ENCODE data around the gene PIK3R1.

The PIK3R1 gene

GRCh38 chr5:68191083-68191791 lies 24.3 kb upstream of the PIK3R1 start:
- H3K4me3 ChIP-seq (ENCODE audit: low read length) = no peak overlapping the region

GRCh38 chr5:68192679-68193060 lies 22.9 kb upstream of the PIK3R1 start:
- Histone ChIP-seq H3K27ac (ENCODE audit: low read depth, low read length) (no peak overlapping the region), H3K27me3 (ENCODE audit: control insufficient read depth, low read length) (no peaks in the 10 kb centered on the region), H3K4me2 (ENCODE audit: low read length) (no peak overlapping the region), H3K79me2 (ENCODE audit: control insufficient read depth, low read length) (no peaks in the 10 kb centered on the region), H3K9me2 (replicated peaks; ENCODE audit: control insufficient read depth, low read length) (no peaks in the 10 kb centered on the region), H3K36me3 (ENCODE audit: control insufficient read depth, low read length) (no peaks in the 10 kb centered on the region), H3F3A (ENCODE audit: control insufficient read depth, insufficient read depth) (no peaks in the 10 kb centered on the region), H3K4me3 (ENCODE audit: low read length) (no peak overlapping the region), H3K4me1 (ENCODE audit: control insufficient read depth, low read length) (peaks cover 32% of the 10 kb centered on the region), H4K20me1 (ENCODE audit: control insufficient read depth, insufficient read depth, low read depth, low read length) (no peaks in the 10 kb centered on the region), H3K9me3 (ENCODE audit: control insufficient read depth, insufficient read depth, low read length) (no peaks in the 10 kb centered on the region)
- TF ChIP-seq CTCF (IDR thresholded peaks at IDR 0.05; ENCODE audit: low read depth, low read length, poor library complexity, severe bottlenecking) (no peak), EZH2phosphoT487 (IDR thresholded peaks at IDR 0.05; ENCODE audit: borderline replicate concordance, low read length) (no peak)

More at GRCh38 chr5:68191083-68191791, 24.3 kb upstream of the PIK3R1 start:
- Histone ChIP-seq H3F3A (ENCODE audit: control insufficient read depth, insufficient read depth) (no peaks in the 10 kb centered on the region), H4K20me1 (ENCODE audit: control insufficient read depth, insufficient read depth, low read depth, low read length) (no peaks in the 10 kb centered on the region), H3K27ac (ENCODE audit: low read depth, low read length) (no peak overlapping the region), H3K4me1 (ENCODE audit: control insufficient read depth, low read length) (peaks cover 21% of the 10 kb centered on the region), H3K79me2 (ENCODE audit: control insufficient read depth, low read length) (no peaks in the 10 kb centered on the region), H3K36me3 (ENCODE audit: control insufficient read depth, low read length) (no peaks in the 10 kb centered on the region), H3K4me2 (ENCODE audit: low read length) (no peak overlapping the region), H3K9me2 (replicated peaks; ENCODE audit: control insufficient read depth, low read length) (no peaks in the 10 kb centered on the region), H3K9me3 (ENCODE audit: control insufficient read depth, insufficient read depth, low read length) (no peaks in the 10 kb centered on the region), H3K27me3 (ENCODE audit: control insufficient read depth, low read length) (no peaks in the 10 kb centered on the region)
- no peak for TF ChIP-seq EZH2phosphoT487 (IDR thresholded peaks at IDR 0.05; ENCODE audit: borderline replicate concordance, low read length)
- TF ChIP-seq CTCF (IDR thresholded peaks at IDR 0.05; ENCODE audit: low read depth, low read length, poor library complexity, severe bottlenecking) = no peak

- H3K9me3 ChIP-seq (ENCODE audit: control insufficient read depth, insufficient read depth, low read length) = no peaks in the 10 kb centered on the region
- no peak for TF ChIP-seq EZH2phosphoT487 (IDR thresholded peaks at IDR 0.05; ENCODE audit: borderline replicate concordance, low read length)
- TF ChIP-seq CTCF (IDR thresholded peaks at IDR 0.05; ENCODE audit: low read depth, low read length, poor library complexity, severe bottlenecking) = no peak
- H3K4me2 ChIP-seq (ENCODE audit: low read length) = peak overlapping the region; percentile 32
- no peaks in the 10 kb centered on the region for H3F3A ChIP-seq (ENCODE audit: control insufficient read depth, insufficient read depth)
- no peaks in the 10 kb centered on the region for H4K20me1 ChIP-seq (ENCODE audit: control insufficient read depth, insufficient read depth, low read depth, low read length)
- no peaks in the 10 kb centered on the region for H3K36me3 ChIP-seq (ENCODE audit: control insufficient read depth, low read length)
- H3K4me1 ChIP-seq (ENCODE audit: control insufficient read depth, low read length) = peaks cover 32% of the 10 kb centered on the region
- no peaks in the 10 kb centered on the region for H3K79me2 ChIP-seq (ENCODE audit: control insufficient read depth, low read length)
- H3K4me3 ChIP-seq (ENCODE audit: low read length) = no peak overlapping the region
- H3K9me2 ChIP-seq (replicated peaks; ENCODE audit: control insufficient read depth, low read length) = no peaks in the 10 kb centered on the region
- H3K27me3 ChIP-seq (ENCODE audit: control insufficient read depth, low read length) = no peaks in the 10 kb centered on the region
- no peak overlapping the region for H3K27ac ChIP-seq (ENCODE audit: low read depth, low read length)
Measured at GRCh38 chr5:68193481-68194036, 22.0 kb upstream of the PIK3R1 start.
